Measurements from ENCODE around the gene GPRIN3. TPM values are rescaled to one million over a fixed set of nuclear protein-coding genes. Genes with fewer than 3 reads are reported as not detected.

Gene GPRIN3
- polyA plus RNA-seq, 1 donor (not counting 4 experiments of a cell fraction or from before 2014, with no cell fraction given): not detected

- no peaks in the 10 kb centered on the region for H3K36me3 ChIP-seq (ENCODE audit: control insufficient read depth in 2 of 2, extremely low read depth in 1 of 2, insufficient read depth in 2 of 2, low read length in 2 of 2)
- H3K4me3 ChIP-seq (ENCODE audit: control insufficient read depth in 2 of 3, extremely low read depth in 1 of 3, insufficient read depth in 2 of 3, low read depth in 1 of 3, low read length in 3 of 3): no peak overlapping the region
- DNase-seq (ENCODE audit: low read depth, low spot score) (no peak), FAIRE-seq (no peak)
- no peaks in the 10 kb centered on the region for H3K4me1 ChIP-seq (ENCODE audit: control insufficient read depth, extremely low read depth, insufficient read depth, low read length)
- dilution Hi-C loops (cut with MboI; ENCODE audit: extremely low pct_ligation_motif_present, low sequenced_read_pairs): no loop called here
- H3K4me2 ChIP-seq (ENCODE audit: control insufficient read depth, extremely low read depth, insufficient read depth, low read depth, low read length): no peak overlapping the region
- H3K27ac ChIP-seq (ENCODE audit: control insufficient read depth, insufficient read depth, low read length): no peak overlapping the region
- H3K79me2 ChIP-seq (ENCODE audit: control insufficient read depth, insufficient read depth, low read length): no peaks in the 10 kb centered on the region
- H3K9me1 ChIP-seq (ENCODE audit: control insufficient read depth, extremely low read depth, insufficient read depth, low read length): no peaks in the 10 kb centered on the region
- no peak overlapping the region for H2AFZ ChIP-seq (ENCODE audit: control insufficient read depth, low read length)
- no peak for TF ChIP-seq EZH2 (IDR thresholded peaks at IDR 0.05; ENCODE audit: low read length)
- TF ChIP-seq CTCF (optimal IDR thresholded peaks at IDR 0.05 in 1 of 3, IDR thresholded peaks at IDR 0.05 in 1 of 3, conservative IDR thresholded peaks at IDR 0.05 in 1 of 3; ENCODE audit: extremely low read depth in 1 of 3, insufficient read depth in 2 of 3, low read length in 3 of 3): no peak
- H3K27me3 ChIP-seq (ENCODE audit: control insufficient read depth, extremely low read depth, insufficient read depth, low read length): no peaks in the 10 kb centered on the region
- H4K20me1 ChIP-seq (ENCODE audit: control insufficient read depth, extremely low read depth, insufficient read depth, low read length): no peaks in the 10 kb centered on the region
- H3K9ac ChIP-seq (ENCODE audit: control insufficient read depth, extremely low read depth, insufficient read depth, low read length): no peak overlapping the region
- no peaks in the 10 kb centered on the region for H3K9me3 ChIP-seq (ENCODE audit: control insufficient read depth, low read depth, low read length)
Observed at GRCh38 chr4:89218587-89218986, 89.0 kb downstream of the GPRIN3 start.

DNA sequence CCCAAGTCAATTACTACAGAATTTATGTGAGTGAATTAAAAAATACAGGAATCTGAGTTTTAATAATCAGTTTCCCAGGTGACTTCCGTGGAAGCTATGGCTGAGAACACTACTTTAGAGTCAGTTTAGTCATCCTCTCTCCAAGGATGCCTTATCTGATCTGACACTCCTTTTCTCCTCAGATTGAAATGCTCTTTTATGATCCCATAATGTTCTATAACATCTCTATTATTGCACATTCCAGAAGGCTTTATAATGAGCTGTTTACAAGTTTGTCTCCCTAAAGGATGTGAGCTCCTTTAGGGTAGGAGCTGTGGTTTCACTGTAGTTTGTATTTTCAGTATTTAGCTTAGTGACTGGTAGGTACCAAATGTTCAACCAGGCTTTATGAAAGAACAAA, 90.0 kb downstream of the GPRIN3 start:
- Histone ChIP-seq H3K4me3 (ENCODE audit: control insufficient read depth in 2 of 3, extremely low read depth in 1 of 3, insufficient read depth in 2 of 3, low read depth in 1 of 3, low read length in 3 of 3) (no peak overlapping the region), H4K20me1 (ENCODE audit: control insufficient read depth, extremely low read depth, insufficient read depth, low read length) (no peaks in the 10 kb centered on the region), H3K27me3 (ENCODE audit: control insufficient read depth, extremely low read depth, insufficient read depth, low read length) (peaks cover 3% of the 10 kb centered on the region), H3K27ac (ENCODE audit: control insufficient read depth, insufficient read depth, low read length) (no peak overlapping the region), H3K79me2 (ENCODE audit: control insufficient read depth, insufficient read depth, low read length) (no peaks in the 10 kb centered on the region), H2AFZ (ENCODE audit: control insufficient read depth, low read length) (no peak overlapping the region), H3K9me3 (ENCODE audit: control insufficient read depth, low read depth, low read length) (no peaks in the 10 kb centered on the region), H3K9me1 (ENCODE audit: control insufficient read depth, extremely low read depth, insufficient read depth, low read length) (no peaks in the 10 kb centered on the region), H3K4me2 (ENCODE audit: control insufficient read depth, extremely low read depth, insufficient read depth, low read depth, low read length) (no peak overlapping the region), H3K4me1 (ENCODE audit: control insufficient read depth, extremely low read depth, insufficient read depth, low read length) (no peaks in the 10 kb centered on the region), H3K9ac (ENCODE audit: control insufficient read depth, extremely low read depth, insufficient read depth, low read length) (no peak overlapping the region), H3K36me3 (ENCODE audit: control insufficient read depth in 2 of 2, extremely low read depth in 1 of 2, insufficient read depth in 2 of 2, low read length in 2 of 2) (no peaks in the 10 kb centered on the region)
- TF ChIP-seq CTCF (optimal IDR thresholded peaks at IDR 0.05 in 1 of 3, IDR thresholded peaks at IDR 0.05 in 1 of 3, conservative IDR thresholded peaks at IDR 0.05 in 1 of 3; ENCODE audit: extremely low read depth in 1 of 3, insufficient read depth in 2 of 3, low read length in 3 of 3) (no peak), EZH2 (IDR thresholded peaks at IDR 0.05; ENCODE audit: low read length) (no peak)
- no peak for DNase-seq (ENCODE audit: low read depth, low spot score)
- no peak for FAIRE-seq
- dilution Hi-C loops (cut with MboI; ENCODE audit: extremely low pct_ligation_motif_present, low sequenced_read_pairs): no loop called here

All from keratinocyte (primary cell).